GM18858 (cell line): ENCODE data around the gene PTPRN2.

Experiments used
- ATAC-seq: cut with Tn5 transposase; IDR thresholded peaks from one replicate; pipeline ENCODE4 v1.9.1; 2021; ENCODE audit not compliant: unreplicated experiment

Gene PTPRN2

GRCh38 chr7:157805713-157806112, 781.9 kb downstream of the PTPRN2 start:
- ATAC-seq, result no peak

DNA sequence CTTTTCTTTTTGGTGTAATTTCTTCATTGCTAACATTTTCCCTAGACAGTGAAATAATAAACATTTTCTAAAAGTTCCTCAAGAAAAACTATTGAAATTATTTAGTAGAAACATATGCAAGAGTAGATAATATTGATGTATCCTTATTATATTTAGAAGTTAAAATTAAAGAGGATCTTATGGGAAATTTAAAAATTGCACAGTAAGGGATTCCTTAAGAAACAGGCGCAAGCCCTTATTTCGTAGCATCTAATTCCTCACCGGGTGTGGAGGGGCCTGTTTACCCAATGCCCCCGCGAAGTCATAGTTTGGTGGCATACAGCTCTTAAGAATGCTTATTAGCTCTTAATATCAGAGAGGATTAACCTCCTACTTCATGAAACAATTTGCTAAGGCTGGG, 783.7 kb downstream of the PTPRN2 start:
- no peak for ATAC-seq

- ATAC-seq, result no peak
Measured at GRCh38 chr7:157801971-157802675, 785.5 kb downstream of the PTPRN2 start.

- ATAC-seq, result no peak
Measured at GRCh38 chr7:157801113-157801512, 786.5 kb downstream of the PTPRN2 start.

- no peak for ATAC-seq
Measured at GRCh38 chr7:157800281-157800680, 787.3 kb downstream of the PTPRN2 start.

DNA sequence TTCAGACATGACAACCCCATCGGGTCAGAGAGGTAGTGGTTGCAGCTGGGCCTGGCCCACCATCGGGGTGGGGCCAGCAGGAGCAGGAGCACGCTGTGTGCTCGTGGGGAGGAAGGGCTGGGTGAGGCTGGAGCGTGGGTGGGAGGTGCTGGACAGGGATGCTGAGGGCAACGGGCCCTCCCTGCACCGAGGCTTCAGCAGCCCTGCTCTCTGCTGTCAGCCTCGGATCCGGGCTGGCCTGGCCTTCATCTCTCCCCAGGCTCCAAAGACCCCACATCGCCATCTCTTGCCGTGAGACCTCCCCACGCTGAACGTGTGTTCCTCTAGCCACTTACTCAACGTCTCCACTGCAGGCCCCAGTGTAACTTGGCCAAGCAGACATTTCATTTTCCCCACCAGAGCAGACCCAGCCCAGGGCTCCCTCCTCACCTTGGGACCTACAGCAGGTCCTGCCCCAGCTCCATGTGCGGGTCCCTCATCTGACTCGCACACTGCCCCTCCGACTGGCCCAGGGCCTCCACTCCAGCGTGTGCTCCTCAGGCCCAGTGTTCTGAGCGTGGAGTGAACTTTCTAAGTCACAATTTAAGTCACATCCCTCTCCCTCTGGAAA, 788.4 kb downstream of the PTPRN2 start:
- no peak for ATAC-seq

DNA sequence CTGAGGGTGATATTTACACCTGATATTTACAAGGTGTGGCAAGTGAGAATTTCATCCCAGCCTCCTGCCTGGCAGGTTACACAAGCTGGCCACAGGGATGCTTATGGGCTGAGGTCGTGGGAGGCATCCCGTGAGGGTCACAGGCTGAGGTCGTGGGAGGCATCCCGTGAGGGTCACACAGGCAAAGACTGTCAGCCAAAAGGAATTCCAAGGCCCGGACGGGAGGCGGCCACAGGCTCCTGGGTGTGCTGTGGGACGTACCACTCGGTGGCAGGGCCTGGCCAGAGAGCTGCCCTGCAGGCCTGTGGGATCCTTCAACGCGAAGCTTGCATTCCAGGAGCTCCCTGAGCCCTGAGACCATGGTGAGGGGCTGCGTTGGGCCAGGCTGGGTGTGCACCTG, 790.3 kb downstream of the PTPRN2 start:
- no peak for ATAC-seq

- ATAC-seq, result no peak
Measured at GRCh38 chr7:157796846-157797245, 790.8 kb downstream of the PTPRN2 start.

DNA sequence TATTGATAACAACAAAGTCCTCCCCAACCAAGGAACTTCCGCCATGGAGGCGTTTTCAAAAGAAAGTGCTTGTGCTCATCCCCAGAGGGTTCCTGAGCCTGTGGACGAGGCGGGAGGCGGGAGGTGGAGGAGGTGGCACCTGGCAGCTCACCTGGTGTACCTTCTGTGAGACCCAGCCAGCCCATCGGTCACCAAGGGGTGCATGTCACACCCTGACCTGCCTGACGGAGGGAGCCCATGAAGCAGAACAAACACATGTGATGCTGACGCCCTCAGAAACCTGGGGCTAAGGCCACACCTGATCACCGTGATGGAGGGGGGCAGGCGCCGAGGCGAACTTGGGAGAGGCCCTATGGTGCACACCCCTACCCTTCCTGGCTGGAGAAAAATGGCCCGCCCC, 792.0 kb downstream of the PTPRN2 start:
- no peak for ATAC-seq

DNA sequence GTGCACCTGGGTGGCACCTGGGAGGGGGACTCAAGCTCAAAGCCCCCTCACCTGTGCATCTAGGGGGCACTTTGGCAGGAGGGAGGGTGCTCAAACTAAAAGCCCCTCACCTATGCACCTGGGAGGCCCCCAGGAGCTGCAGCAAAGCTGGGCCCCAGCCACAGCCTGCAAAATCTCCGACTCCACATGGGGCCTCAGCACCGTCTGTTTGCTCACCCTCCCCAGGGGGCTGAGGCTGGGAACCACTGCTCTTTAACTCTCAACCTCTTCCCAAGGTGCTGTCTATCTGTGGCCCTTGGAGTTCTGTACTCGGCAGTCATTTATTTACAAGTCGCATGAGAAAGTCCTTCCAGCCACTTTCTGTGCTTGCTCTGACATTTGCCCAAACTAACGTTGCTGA, 792.4 kb downstream of the PTPRN2 start:
- ATAC-seq, result no peak

DNA sequence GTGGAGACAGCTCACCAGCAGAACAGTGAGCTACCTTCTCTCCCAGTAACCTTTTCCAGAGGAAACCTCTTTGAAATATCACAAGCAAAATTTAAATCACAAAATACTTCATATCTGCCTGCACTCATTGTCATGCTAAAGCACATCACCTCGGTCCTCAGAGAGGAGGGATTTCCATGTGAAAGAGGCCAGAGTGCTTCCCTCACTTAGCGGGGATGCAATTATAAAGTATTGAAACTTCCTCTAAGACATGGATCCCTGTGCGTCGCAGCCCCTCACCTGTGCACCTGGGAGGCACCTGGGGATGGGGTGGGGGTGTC, 792.9 kb downstream of the PTPRN2 start:
- no peak for ATAC-seq

- no peak for ATAC-seq
Measured at GRCh38 chr7:157793973-157794745, 793.5 kb downstream of the PTPRN2 start.

GRCh38 chr7:157793087-157793353, 794.6 kb downstream of the PTPRN2 start:
- ATAC-seq, result no peak

- ATAC-seq, result no peak
Measured at GRCh38 chr7:157792241-157793086, 795.2 kb downstream of the PTPRN2 start.

- no peak for ATAC-seq
Measured at GRCh38 chr7:157791666-157792065, 796.0 kb downstream of the PTPRN2 start.

GRCh38 chr7:157791261-157791660, 796.4 kb downstream of the PTPRN2 start:
- ATAC-seq, result no peak

DNA sequence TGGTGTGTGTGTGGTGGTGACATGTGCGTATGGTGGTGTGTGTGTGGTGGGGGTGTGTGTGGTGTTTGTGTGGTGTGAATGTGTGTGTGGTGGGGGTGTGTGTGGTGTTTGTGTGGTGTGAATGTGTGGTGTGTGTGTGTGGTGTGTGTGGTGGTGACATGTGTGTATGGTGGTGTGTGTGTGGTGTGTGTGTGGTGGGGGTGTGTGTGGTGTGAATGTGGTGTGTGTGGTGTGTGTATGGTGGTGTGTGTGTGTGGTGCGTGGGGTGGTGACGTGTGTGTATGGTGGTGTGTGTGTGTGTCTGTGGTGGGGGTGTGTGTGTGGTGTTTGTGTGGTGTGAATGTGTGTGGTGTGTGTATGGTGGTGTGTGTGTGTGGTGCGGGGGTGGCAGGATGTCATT, 797.7 kb downstream of the PTPRN2 start:
- ATAC-seq, result no peak

DNA sequence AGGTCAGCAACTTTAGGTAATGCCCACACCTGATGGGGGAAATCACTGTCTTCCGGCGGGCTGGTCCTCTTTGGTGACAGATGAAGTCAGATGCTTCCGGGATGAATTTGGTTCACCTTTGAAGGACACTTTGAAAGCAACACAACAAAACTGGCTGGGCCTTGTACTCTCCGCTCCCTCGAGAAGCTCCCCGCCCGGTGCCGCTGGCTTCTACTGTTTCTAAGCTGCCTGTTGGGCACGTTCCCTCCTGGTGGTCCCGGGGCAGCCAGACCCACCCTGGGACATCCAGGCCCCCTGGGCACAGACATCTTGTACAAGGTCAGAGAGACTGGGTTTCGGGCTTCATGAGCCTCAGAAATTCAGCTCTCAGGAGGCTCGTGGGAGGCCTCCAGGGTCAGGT, 798.5 kb downstream of the PTPRN2 start:
- no peak for ATAC-seq

DNA sequence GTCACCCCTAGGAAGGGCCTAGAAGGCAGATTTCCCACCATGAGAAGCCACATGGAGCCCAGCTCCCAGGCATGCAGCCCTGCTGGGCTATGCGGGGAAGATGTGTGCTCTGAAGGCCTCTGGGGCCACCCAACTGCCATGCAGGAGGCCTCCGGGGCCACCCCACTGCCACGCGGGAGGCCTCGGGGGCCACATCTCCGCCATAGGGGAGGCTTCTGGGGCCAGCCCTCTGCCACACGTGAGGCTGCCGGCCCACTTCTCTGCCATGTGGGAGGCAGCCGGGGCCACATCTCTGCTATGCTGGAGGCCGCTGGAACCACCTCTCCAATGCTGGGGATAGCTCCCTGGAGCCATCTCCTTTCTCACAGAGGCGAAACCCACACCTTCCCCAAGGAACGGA, 799.0 kb downstream of the PTPRN2 start:
- no peak for ATAC-seq

GRCh38 chr7:157787275-157787701, 800.3 kb downstream of the PTPRN2 start:
- no peak for ATAC-seq

DNA sequence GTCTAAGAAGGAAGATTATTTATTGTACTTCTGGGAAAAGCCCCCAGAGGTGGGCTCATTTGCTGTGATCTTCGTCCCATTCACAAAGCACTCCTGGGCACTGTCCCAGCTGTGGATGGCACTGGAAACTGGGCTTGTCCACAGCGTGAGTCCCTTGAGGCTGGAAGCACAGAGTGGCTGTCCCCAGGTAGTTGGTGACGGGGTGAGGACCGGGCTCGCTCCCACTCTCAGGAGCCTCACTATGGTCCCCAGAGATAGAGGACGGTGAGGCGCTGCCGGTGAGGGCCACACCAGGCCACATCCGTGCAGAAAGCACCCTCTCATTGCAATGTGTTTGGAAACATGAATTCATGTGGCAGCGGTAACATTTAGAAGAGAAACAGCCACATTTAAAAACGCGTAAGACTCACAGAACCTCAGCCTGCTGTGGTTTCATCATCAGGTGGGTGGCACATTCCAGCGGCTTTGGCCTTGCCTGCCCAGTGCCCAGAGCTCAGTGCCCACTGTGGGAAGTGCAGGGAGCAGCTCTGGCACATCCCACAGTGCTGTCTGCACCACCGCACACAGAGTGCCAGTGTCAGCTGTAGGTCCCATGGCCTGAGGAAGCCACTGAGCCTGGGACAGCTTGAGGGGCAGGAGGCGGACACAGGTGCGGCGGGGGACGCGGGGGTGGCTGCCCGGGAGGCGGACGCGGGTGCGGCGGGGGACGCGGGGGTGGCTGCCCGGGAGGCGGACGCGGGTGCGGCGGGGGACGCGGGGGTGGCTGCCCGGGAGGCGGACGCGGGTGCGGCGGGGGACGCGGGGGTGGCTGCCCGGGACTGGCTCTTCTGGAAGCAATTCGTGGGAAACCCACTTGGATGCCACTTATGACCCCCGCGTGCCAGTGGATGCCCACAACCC, 801.0 kb downstream of the PTPRN2 start:
- ATAC-seq, result no peak
